Sciatic nerve (tissue), 2 donors: ENCODE data around the gene BOLA3. TPM values are rescaled to one million over a fixed set of nuclear protein-coding genes. Genes with fewer than 3 reads are reported as not detected.

Experiments
- ATAC-seq: fragments of 200-7000 bp; cut with Tn5 transposase; one replicate; pipeline ENCODE4 v1.9.1; 2020; ENCODE audit warnings: mild to moderate bottlenecking, moderate library complexity
- DNase-seq: peaks from one replicate; pipeline ENCODE4 v3.0.0-alpha.2; 2020; ENCODE audit warnings: low spot score
- intact Hi-C: fragments of 100-400 bp; cut with DNase I; formaldehyde crosslinking; loops from one replicate; pipeline ENCODE4 v1.14.2; 2022
- total RNA-seq: library from RNA; stranded (reverse); fragmentation: NEBNext Ultra II Directional; extraction: Animal tissue kit (Norgen Biotek cat#: 25700); gene quantifications from one replicate; pipeline ENCODE4 v1.2.1, GENCODE V29; 2021
- donor health status: DM: no; HTN: no; CAD: no.
- donor health status: DM: no; HTN: no; CAD: no.

The BOLA3 gene
- total RNA-seq, 1 donor from 2014 or later, result 13.0 TPM

- intact Hi-C loops, result no loop called here
- no peak for DNase-seq
- ATAC-seq, result no peak
These were observed 38.2 kb downstream of the BOLA3 start for GRCh38 chr2:74109551-74109950.

GRCh38 chr2:74107071-74107470 is 40.6 kb downstream of the BOLA3 start:
- intact Hi-C loops, result no loop called here

GRCh38 chr2:74105413-74105812 is 42.3 kb downstream of the BOLA3 start:
- DNase-seq, result no peak
- no peak for ATAC-seq
- intact Hi-C loops, result no loop called here

More at GRCh38 chr2:74107071-74107470, 40.6 kb downstream of the BOLA3 start:
- DNase-seq (no peak), ATAC-seq (no peak)

GRCh38 chr2:74104839-74105238 is 42.9 kb downstream of the BOLA3 start:
- DNase-seq (no peak), ATAC-seq (no peak)
- intact Hi-C loops, result no loop called here

GRCh38 chr2:74103763-74104162 is 43.9 kb downstream of the BOLA3 start:
- no peak for DNase-seq
- intact Hi-C loops, result no loop called here
- no peak for ATAC-seq

GRCh38 chr2:74102516-74102915 is 45.2 kb downstream of the BOLA3 start:
- intact Hi-C loops, result no loop called here

GRCh38 chr2:74101574-74102300 is 46.0 kb downstream of the BOLA3 start:
- intact Hi-C loops, result no loop called here
- DNase-seq, result no peak
- ATAC-seq, result no peak

More at GRCh38 chr2:74102516-74102915, 45.2 kb downstream of the BOLA3 start:
- DNase-seq (no peak), ATAC-seq (no peak)

- DNase-seq, result no peak
- ATAC-seq, result peak; percentile 29
- intact Hi-C loops, result no loop called here
These were observed 47.2 kb downstream of the BOLA3 start for GRCh38 chr2:74100254-74101216.

- intact Hi-C loops, result no loop called here
- no peak for DNase-seq
- peak; percentile 69 for ATAC-seq
These were observed 47.9 kb downstream of the BOLA3 start for GRCh38 chr2:74099835-74100234.

GRCh38 chr2:74099271-74099670 is 48.4 kb downstream of the BOLA3 start:
- no peak for ATAC-seq
- intact Hi-C loops, result no loop called here
- DNase-seq, result no peak

GRCh38 chr2:74097574-74097973 is 50.1 kb downstream of the BOLA3 start:
- no peak for ATAC-seq
- intact Hi-C loops, result no loop called here

GRCh38 chr2:74096052-74096451 is 51.7 kb downstream of the BOLA3 start:
- intact Hi-C loops, result no loop called here
- ATAC-seq (no peak), DNase-seq (no peak)

More at GRCh38 chr2:74097574-74097973, 50.1 kb downstream of the BOLA3 start:
- no peak for DNase-seq

GRCh38 chr2:74095632-74096031 is 52.1 kb downstream of the BOLA3 start:
- intact Hi-C loops, result no loop called here
- ATAC-seq (no peak), DNase-seq (no peak)

GRCh38 chr2:74094291-74094690 is 53.4 kb downstream of the BOLA3 start:
- intact Hi-C loops, result no loop called here
- DNase-seq, result no peak

GRCh38 chr2:74093840-74094239 is 53.9 kb downstream of the BOLA3 start:
- ATAC-seq, result no peak
- DNase-seq, result no peak
- intact Hi-C loops, result no loop called here

More at GRCh38 chr2:74094291-74094690, 53.4 kb downstream of the BOLA3 start:
- ATAC-seq, result no peak

GRCh38 chr2:74093426-74093825 is 54.3 kb downstream of the BOLA3 start:
- DNase-seq (no peak), ATAC-seq (no peak)
- intact Hi-C loops, result no loop called here

GRCh38 chr2:74092275-74092674 is 55.4 kb downstream of the BOLA3 start:
- ATAC-seq, result peak; percentile 93
- intact Hi-C loops, result no loop called here
- DNase-seq, result no peak

GRCh38 chr2:74091391-74091790 is 56.3 kb downstream of the BOLA3 start:
- intact Hi-C loops, result no loop called here

GRCh38 chr2:74089816-74090745 is 57.6 kb downstream of the BOLA3 start:
- intact Hi-C loops, result no loop called here
- DNase-seq (no peak), ATAC-seq (no peak)

More at GRCh38 chr2:74091391-74091790, 56.3 kb downstream of the BOLA3 start:
- ATAC-seq (no peak), DNase-seq (no peak)
